Measurements from ENCODE around the gene C20orf96. TPM values are rescaled to one million over a fixed set of nuclear protein-coding genes. Genes with fewer than 3 reads are reported as not detected.
"Not testable (repeated sequence)": the region's sequence is repeated elsewhere in the genome, so short reads cannot be mapped to it uniquely, and the experiment has no call there.

C20orf96 gene, protein sequence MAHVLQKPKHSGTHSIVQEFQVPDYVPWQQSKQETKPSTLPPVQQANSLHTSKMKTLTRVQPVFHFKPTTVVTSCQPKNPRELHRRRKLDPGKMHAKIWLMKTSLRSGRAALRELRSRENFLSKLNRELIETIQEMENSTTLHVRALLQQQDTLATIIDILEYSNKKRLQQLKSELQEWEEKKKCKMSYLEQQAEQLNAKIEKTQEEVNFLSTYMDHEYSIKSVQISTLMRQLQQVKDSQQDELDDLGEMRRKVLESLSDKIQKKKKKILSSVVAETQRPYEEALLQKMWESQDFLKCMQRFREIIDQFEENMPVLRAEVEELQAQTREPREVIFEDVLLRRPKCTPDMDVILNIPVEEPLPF
- total RNA-seq, result 1.3 and 1.9 TPM in 2 replicates

DNA sequence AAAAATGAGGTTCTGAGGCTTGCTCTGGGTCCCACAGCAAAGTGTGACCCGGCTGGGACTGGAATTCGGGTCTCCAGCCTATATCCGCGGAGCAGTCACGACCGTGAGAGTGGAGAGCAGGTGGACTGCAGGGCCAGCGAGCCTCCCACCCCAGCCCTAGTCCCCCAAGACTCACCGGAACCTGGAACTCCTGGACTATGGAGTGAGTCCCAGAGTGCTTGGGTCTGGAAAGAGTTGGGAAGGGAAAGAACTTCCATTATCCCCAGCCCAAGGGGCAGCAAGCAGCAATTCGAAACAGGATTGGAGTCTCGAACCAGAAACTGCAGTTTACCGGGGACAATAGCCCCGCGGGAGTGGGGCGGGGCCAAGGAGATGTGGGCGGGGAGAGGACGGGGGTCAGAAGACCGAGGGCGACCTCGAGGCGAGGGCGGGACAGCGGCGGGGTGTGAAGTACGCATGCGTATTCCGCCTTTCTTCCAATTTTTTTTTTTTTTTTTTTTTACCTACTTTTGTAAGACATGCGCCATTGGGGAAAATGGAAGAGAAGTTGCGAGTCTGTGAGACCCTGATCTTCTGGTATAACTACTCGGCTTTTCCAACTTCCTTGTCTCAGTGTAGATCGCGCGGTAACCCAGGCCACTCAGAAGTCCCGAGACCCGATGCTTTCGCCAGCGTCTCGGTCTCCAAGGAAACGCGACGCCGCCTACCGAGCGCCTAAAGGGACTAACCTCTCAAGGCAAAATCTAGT, at the start of gene C20orf96:
TSS of gene C20orf96 (minus strand) at position 667 of the 748 bp plus-strand sequence. CDS start at position 527, 140 bp downstream.
- DNase-seq (ENCODE audit: low read depth), result peak; percentile 94
- TF ChIP-seq, protein P1, sequence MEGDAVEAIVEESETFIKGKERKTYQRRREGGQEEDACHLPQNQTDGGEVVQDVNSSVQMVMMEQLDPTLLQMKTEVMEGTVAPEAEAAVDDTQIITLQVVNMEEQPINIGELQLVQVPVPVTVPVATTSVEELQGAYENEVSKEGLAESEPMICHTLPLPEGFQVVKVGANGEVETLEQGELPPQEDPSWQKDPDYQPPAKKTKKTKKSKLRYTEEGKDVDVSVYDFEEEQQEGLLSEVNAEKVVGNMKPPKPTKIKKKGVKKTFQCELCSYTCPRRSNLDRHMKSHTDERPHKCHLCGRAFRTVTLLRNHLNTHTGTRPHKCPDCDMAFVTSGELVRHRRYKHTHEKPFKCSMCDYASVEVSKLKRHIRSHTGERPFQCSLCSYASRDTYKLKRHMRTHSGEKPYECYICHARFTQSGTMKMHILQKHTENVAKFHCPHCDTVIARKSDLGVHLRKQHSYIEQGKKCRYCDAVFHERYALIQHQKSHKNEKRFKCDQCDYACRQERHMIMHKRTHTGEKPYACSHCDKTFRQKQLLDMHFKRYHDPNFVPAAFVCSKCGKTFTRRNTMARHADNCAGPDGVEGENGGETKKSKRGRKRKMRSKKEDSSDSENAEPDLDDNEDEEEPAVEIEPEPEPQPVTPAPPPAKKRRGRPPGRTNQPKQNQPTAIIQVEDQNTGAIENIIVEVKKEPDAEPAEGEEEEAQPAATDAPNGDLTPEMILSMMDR (IDR thresholded peaks at IDR 0.05; ENCODE audit: insufficient read depth, low read depth, low read length), result peak; percentile 55
- H3K4me3 ChIP-seq (ENCODE audit: low read depth, low read length), result peak within 1 kb of the TSS; percentile 85

DNA sequence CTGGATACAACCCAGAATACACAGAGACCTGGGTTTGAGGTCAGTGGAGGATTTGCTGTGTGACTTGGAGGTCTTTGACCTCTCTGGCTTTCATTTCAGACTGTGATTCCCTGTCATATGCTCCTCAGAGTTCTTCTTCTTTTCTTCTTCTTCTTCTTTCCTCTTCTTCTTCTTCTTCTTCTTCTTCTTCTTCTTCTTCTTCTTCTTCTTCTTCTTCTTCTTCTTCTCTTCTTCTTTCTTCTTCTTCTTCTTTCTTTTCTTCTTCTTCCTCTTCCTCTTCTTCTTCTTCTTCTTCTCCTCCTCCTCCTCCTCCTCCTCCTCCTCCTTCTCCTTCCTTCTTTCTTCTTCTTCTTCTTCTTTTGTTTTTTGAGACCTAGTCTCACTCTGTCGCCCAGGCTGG, 45.5 kb upstream of the C20orf96 start:
- not testable (repeated sequence) for H3K4me3 ChIP-seq (ENCODE audit: low read depth, low read length); DNase-seq (ENCODE audit: low read depth)

DNA sequence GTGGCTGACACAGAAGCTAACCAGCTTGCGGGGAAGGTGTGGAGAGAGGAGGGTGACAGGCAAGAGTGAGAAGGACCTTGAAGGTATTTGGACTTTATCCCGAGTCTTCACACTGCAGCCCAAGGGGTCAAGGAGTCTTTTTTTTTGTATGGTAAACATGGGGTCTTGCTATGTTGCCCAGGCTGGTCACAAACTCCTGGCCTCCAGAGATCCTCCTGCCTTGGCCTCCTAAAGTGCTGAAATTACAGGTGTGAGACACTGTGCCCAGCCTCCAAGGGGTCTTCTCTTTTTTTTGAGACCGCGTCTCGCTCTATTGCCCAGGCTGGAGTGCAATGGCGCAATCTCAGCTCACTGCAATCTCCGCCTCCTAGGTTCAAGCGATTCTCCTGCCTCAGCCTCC, 44.0 kb upstream of the C20orf96 start:
- no peak for DNase-seq (ENCODE audit: low read depth)
- no peak overlapping the region for H3K4me3 ChIP-seq (ENCODE audit: low read depth, low read length)
- TF ChIP-seq, protein P1 (IDR thresholded peaks at IDR 0.05; ENCODE audit: insufficient read depth, low read depth, low read length), result no peak

DNA sequence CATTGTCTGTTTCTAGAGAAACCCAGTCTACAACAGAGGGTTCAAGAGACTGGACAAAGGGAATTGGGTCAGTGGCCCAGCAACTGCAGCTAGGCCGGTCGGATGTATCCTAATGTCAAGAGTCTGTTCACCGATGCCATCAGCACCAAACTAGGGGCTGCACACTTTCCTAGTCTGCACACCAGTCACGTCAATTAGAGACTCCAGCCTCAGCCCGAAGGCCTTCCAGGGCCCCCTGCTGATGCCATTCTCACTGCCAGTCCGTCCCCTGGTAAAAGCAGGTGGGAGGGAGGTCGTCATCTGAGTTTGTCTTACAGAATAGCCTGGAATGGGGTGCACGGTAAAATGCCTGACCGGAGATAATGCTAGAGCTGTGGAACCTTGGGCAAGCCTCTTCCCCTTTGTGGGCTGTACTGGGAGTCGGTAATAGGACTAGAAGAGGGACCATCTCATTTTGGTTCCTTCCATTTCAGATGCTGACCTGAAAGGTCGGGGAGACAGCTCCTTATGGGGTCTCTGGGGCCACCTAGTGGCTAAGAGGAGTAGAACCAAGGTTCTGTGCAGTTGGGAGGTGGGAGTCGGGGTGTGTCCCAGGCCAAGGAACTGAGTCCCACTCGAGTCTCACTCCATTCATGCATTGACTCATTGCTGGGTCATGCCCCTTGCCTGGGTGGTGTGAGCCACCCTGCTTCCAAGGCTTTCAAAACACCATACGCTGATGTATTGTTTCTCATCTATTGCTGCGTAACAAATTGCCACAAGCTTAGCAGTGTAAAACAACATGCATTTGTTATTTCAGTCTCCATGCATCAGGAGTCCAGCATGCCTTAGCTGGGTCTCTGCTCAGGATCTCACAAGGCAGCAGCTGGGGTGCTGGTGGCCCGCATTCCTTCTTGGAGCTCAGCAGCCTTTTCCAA, 39.9 kb upstream of the C20orf96 start:
- TF ChIP-seq, protein P1 (IDR thresholded peaks at IDR 0.05; ENCODE audit: insufficient read depth, low read depth, low read length), result peak; percentile 94
- peak; percentile 77 for DNase-seq (ENCODE audit: low read depth)
- no peak overlapping the region for H3K4me3 ChIP-seq (ENCODE audit: low read depth, low read length)

DNA sequence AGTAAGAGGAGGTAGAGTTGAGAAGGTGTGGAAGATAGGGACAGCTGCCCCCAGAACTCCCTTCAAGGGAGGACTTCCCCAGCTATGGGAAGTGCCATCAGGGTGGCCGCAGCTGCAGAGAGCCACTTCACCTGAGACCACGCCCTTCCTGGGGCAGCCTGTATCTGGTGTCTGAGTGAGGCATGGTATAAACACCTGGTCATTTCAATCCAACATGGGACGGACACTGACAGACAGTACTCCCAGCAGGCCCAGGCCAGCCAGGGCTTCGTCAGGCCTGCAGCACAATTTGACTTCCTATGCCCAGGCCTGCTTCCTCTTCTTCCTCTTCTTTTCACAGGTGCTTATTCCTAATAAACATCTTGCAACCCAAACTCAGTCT, 39.3 kb upstream of the C20orf96 start:
- H3K4me3 ChIP-seq (ENCODE audit: low read depth, low read length), result no peak overlapping the region
- DNase-seq (ENCODE audit: low read depth), result no peak
- TF ChIP-seq, protein P1 (IDR thresholded peaks at IDR 0.05; ENCODE audit: insufficient read depth, low read depth, low read length), result no peak

DNA sequence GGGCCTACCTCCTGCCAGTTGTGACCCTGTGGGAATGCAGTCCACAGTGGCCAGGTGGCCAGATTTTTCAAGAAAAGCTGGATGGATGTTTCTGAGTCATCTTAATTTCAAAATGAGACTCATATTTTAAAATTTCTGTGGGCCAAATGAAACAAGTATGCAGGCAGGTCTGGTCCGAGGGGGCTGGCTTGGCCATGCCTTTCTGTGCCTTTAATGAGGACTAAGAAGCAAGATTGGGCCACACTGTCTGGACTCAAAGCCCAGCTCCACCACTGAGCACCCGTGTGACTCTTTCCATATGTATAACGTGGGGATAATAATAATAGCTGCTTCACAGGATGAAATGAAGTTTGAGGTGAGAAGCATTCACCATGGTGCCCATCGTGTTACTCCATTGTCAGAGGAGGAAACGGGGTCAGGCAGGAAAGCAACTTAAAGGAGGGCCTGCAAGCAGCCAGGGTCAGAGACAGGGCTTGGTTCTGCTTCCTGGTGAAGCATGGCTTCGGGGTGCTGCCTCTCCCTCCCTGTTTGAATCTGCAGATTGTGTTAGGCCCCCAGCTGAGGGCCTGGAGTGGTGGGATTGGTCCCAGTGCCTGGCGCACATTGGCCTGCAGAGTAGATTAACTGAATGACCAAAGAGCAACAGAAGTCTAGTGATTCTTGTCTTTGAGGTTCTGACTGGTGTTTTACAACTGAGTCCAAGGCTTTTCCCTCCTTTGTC, 38.6 kb upstream of the C20orf96 start:
- no peak overlapping the region for H3K4me3 ChIP-seq (ENCODE audit: low read depth, low read length)
- no peak for DNase-seq (ENCODE audit: low read depth)
- TF ChIP-seq, protein P1 (IDR thresholded peaks at IDR 0.05; ENCODE audit: insufficient read depth, low read depth, low read length), result no peak
